ENCODE results near the gene GLCE. TPM values are rescaled to one million over a fixed set of nuclear protein-coding genes. Genes with fewer than 3 reads are reported as not detected.

GLCE gene
- total RNA-seq, 1 experiment from 2014 or later, result 11.5 TPM

GRCh38 chr15:69318033-69318432, 157.6 kb downstream of the GLCE start:
- DNase-seq (ENCODE audit: low spot score), result no peak

GRCh38 chr15:69319384-69320375, 159.2 kb downstream of the GLCE start:
- no peak for DNase-seq (ENCODE audit: low spot score)

- no peak for DNase-seq (ENCODE audit: low spot score)
These were observed 160.6 kb downstream of the GLCE start for GRCh38 chr15:69320977-69321554.

Other genes with a start within 250 kb of the GLCE start
- not detected in 2 replicates for gene SPESP1, start 230.1 kb upstream of the GLCE start, total RNA-seq (2014; rRNA removed; shearing (Covaris generic))
- not detected in 2 replicates for gene NOX5, start 145.9 kb upstream of the GLCE start, total RNA-seq (2014; rRNA removed; shearing (Covaris generic))
- 25.9 and 28.9 TPM in 2 replicates for gene PAQR5, start 138.3 kb downstream of the GLCE start, total RNA-seq (2014; rRNA removed; shearing (Covaris generic))